ENCODE results near the gene USP25. TPM values are rescaled to one million over a fixed set of nuclear protein-coding genes. Genes with fewer than 3 reads are reported as not detected.

USP25 gene, protein sequence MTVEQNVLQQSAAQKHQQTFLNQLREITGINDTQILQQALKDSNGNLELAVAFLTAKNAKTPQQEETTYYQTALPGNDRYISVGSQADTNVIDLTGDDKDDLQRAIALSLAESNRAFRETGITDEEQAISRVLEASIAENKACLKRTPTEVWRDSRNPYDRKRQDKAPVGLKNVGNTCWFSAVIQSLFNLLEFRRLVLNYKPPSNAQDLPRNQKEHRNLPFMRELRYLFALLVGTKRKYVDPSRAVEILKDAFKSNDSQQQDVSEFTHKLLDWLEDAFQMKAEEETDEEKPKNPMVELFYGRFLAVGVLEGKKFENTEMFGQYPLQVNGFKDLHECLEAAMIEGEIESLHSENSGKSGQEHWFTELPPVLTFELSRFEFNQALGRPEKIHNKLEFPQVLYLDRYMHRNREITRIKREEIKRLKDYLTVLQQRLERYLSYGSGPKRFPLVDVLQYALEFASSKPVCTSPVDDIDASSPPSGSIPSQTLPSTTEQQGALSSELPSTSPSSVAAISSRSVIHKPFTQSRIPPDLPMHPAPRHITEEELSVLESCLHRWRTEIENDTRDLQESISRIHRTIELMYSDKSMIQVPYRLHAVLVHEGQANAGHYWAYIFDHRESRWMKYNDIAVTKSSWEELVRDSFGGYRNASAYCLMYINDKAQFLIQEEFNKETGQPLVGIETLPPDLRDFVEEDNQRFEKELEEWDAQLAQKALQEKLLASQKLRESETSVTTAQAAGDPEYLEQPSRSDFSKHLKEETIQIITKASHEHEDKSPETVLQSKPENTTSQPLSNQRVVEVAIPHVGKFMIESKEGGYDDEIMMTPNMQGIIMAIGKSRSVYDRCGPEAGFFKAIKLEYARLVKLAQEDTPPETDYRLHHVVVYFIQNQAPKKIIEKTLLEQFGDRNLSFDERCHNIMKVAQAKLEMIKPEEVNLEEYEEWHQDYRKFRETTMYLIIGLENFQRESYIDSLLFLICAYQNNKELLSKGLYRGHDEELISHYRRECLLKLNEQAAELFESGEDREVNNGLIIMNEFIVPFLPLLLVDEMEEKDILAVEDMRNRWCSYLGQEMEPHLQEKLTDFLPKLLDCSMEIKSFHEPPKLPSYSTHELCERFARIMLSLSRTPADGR
- total RNA-seq (2011; cell fraction: chromatin; rRNA removed; ENCODE audit: low replicate concordance), result 27.5 and 92.2 TPM in 2 replicates
- 14.8 and 22.9 TPM in 2 replicates for total RNA-seq (2011; cell fraction: nucleolus; rRNA removed)
- total RNA-seq (2011; cell fraction: nucleoplasm; rRNA removed), result 34.8 and 45.6 TPM in 2 replicates
- total RNA-seq (2014; rRNA removed), result 26.4 and 31.4 TPM in 2 replicates
- 44.9 and 49.0 TPM in 2 replicates for total RNA-seq (2014; rRNA removed; fragmentation: Illumina TruSeq; extraction: Trizol)
- 36.4 and 42.4 TPM in 2 replicates for total RNA-seq (2015; rRNA removed; fragmentation: Illumina TruSeq; extraction: Trizol)
- total RNA-seq (2021), result 36.5 and 42.1 TPM in 2 replicates
- polyA plus RNA-seq (2011; rRNA removed), result 18.5 and 27.7 TPM in 2 replicates
- 7.7 and 11.9 TPM in 2 replicates for polyA plus RNA-seq (2011; cell fraction: cytosol; rRNA removed)
- 17.4 and 26.8 TPM in 2 replicates for polyA plus RNA-seq (2011; cell fraction: nucleus; rRNA removed)
- 16.4 and 19.6 TPM in 2 replicates for polyA plus RNA-seq (2012)
- polyA plus RNA-seq (2014; fragmentation: Illumina TruSeq; extraction: Trizol), result 30.4 and 33.8 TPM in 2 replicates
- polyA plus RNA-seq (2014; fragmentation: Nextera tagmentation; extraction: Ambion mirVana), result 1 to 10 TPM; 7.8 to 8.0 TPM
- 16.4 and 23.7 TPM in 2 replicates for polyA plus RNA-seq (2014; rRNA removed)
- polyA minus RNA-seq (2011; rRNA and poly(A)+ RNA removed), result 135 TPM in 2 replicates
- 21.7 and 28.6 TPM in 2 replicates for polyA minus RNA-seq (2011; cell fraction: cytosol; rRNA and poly(A)+ RNA removed)
- polyA minus RNA-seq (2011; cell fraction: nucleus; rRNA and poly(A)+ RNA removed), result 61.0 and 114 TPM in 2 replicates
- Bru-seq, nascent RNA, result percentile 90 among the genes with signal in this experiment
- percentile 91 among the genes with signal in this experiment for BruChase-seq, experiment 1, labeled RNA remaining after a 2-hour chase
- percentile 86 among the genes with signal in this experiment for BruChase-seq, experiment 2, labeled RNA remaining after a 6-hour chase
- long read RNA-seq, experiment 1, full-length matches to known transcripts, result 36 of 75 reads
- long read RNA-seq, experiment 1, partial matches to known transcripts, result 11 of 75 reads
- long read RNA-seq, experiment 1, other reads (novel, unspliced or antisense), result 28 of 75 reads
- long read RNA-seq, experiment 2, transcript USP25-201 (24 exons, 3,973 nt), result major isoform, 7 of 26 reads
- long read RNA-seq, experiment 2, partial matches to known transcripts, result 11 of 26 reads
- long read RNA-seq, experiment 2, other reads (novel, unspliced or antisense), result 7 of 26 reads
- long read RNA-seq, experiment 3, partial matches to known transcripts, result 2 of 2 reads
- long read RNA-seq, experiment 3, other reads (novel, unspliced or antisense), result 0 of 2 reads

DNA sequence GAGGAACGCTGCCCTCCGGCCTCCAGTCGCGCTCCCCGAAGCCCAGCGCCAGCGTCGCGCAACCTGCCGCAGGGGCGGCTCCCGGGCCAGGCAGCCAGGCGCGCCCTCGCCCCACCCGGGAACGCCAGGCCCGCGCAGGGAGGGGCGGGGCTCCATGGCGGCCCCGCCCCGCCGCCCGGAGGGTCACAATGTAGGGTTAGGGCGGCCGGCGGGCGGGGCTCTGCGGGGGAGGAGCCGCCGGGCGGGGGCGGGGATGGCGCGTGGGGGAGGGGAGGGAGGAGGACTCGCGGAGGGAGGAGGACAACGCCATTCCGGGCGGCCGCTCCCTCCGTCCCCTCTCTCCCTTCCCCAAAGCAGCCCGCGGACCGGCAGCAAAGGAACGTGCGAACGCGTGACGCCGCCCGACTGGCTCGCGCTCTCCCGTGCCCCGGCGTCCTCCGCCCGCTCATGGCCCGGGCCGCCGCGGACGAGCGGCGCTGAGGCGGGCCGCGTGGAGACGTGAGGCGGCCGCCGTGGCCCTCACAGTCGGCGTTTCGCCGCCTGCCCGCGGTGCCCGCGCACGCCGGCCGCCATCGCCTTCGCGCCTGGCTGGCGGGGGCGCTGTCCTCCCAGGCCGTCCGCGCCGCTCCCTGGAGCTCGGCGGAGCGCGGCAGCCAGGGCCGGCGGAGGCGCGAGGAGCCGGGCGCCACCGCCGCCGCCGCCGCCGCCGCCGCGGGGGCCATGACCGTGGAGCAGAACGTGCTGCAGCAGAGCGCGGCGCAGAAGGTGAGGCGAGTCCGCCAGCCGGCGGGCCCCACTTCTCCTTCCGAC lies at the start of gene USP25:
USP25 (plus strand) TSS at position 309 of the 810 bp plus-strand sequence; CDS start at position 721, 412 bp downstream.
- peak within 1 kb of the TSS; percentile 99 for H2AFZ ChIP-seq (ENCODE audit: low read depth, low read length)
- DNase-seq (ENCODE audit: extremely low read depth in 1 of 4, low spot score in 3 of 4), result peak; percentile 91 to 97 (median 97)
- peak within 1 kb of the TSS; percentile 92 to 95 for H3K9ac ChIP-seq (ENCODE audit: insufficient read depth in 1 of 2, low read depth in 2 of 2, low read length in 2 of 2)
- in situ Hi-C loops (cut with MboI) (no loop called here), intact Hi-C loops (cut with micrococcal nuclease) (loop anchor here (10.0 kb wide), 1 partner anchor 975 kb away; no protein-coding TSS in a partner anchor)
- peak within 1 kb of the TSS; percentile 90 for H3K27ac ChIP-seq (ENCODE audit: extremely low read depth, low read depth, low read length)
- BruUV-seq (replicated peaks), result no TSS peak
- no peaks in the 10 kb centered on the region for H4K20me1 ChIP-seq (replicated peaks; ENCODE audit: control insufficient read depth, insufficient read depth, low read length)
- H3K9me3 ChIP-seq (replicated peaks; ENCODE audit: control insufficient read depth, insufficient read depth, low read depth, low read length), result no peaks in the 10 kb centered on the region
- WGBS (ENCODE audit: insufficient coverage, low coverage, missing lambda C conversion rate), result under 1% methylated on average over 28 of the region's 123 CpGs
- ChIA-PET POLR2A (interaction anchor here (1.5 kb wide), 1 partner anchor 13 kb away, joined by 7 read pairs; no protein-coding TSS in a partner anchor), CTCF (ENCODE audit: low intra/inter-chr PET ratio) (no interaction called here)
- ATAC-seq, result peak; percentile 88
- no peak for FAIRE-seq
- H3K4me3 ChIP-seq, result peak within 1 kb of the TSS; percentile 72
- no peaks in the 10 kb centered on the region for H3K27me3 ChIP-seq (ENCODE audit: control insufficient read depth in 2 of 2, insufficient read depth in 2 of 2, low read length in 2 of 2)
- H3K4me1 ChIP-seq (replicated peaks in 1 of 2; ENCODE audit: control insufficient read depth in 2 of 2, insufficient read depth in 2 of 2, low read length in 2 of 2), result peaks cover 4 to 6% of the 10 kb centered on the region in 2 experiments; a peak in 2 of 5 replicates
- H3K79me2 ChIP-seq (ENCODE audit: control insufficient read depth, insufficient read depth, low read length), result peaks cover 47% of the 10 kb centered on the region
- peak within 1 kb of the TSS; percentile 90 for H3K4me2 ChIP-seq (ENCODE audit: insufficient read depth, low read length)
- no peaks in the 10 kb centered on the region for H3K9me1 ChIP-seq (ENCODE audit: control insufficient read depth, insufficient read depth, low read length)
- H3K36me3 ChIP-seq (ENCODE audit: control insufficient read depth, insufficient read depth, low read length), result no peaks in the 10 kb centered on the region
- TF ChIP-seq CHD1 (IDR thresholded peaks at IDR 0.05; ENCODE audit: low read length) (peak; percentile 79), LARP7 (IDR thresholded peaks at IDR 0.05) (no peak), ELF1 (tag; IDR thresholded peaks at IDR 0.05) (peak; percentile 6; the same call in 1 of the 2 replicates), CEBPZ (IDR thresholded peaks at IDR 0.05; ENCODE audit: borderline replicate concordance, low read depth, low read length) (no peak), ZNF778 (CRISPR knock-in tag; IDR thresholded peaks at IDR 0.05) (no peak)
- TF ChIP-seq, protein P1, sequence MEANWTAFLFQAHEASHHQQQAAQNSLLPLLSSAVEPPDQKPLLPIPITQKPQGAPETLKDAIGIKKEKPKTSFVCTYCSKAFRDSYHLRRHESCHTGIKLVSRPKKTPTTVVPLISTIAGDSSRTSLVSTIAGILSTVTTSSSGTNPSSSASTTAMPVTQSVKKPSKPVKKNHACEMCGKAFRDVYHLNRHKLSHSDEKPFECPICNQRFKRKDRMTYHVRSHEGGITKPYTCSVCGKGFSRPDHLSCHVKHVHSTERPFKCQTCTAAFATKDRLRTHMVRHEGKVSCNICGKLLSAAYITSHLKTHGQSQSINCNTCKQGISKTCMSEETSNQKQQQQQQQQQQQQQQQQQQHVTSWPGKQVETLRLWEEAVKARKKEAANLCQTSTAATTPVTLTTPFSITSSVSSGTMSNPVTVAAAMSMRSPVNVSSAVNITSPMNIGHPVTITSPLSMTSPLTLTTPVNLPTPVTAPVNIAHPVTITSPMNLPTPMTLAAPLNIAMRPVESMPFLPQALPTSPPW (CRISPR knock-in tag; IDR thresholded peaks at IDR 0.05), result peak; percentile 97
